ENCODE data around the gene MYO15B.
A peak's percentile ranks its signal among the peaks of the same experiment; 100 is the strongest.

Gene MYO15B

GRCh38 chr17:75665981-75666380, 78.4 kb downstream of the MYO15B start:
- DNase-seq (ENCODE audit: low read depth), result no peak

GRCh38 chr17:75666959-75667790, 79.6 kb downstream of the MYO15B start, which contains the start of the genes RECQL5 and SAP30BP:
Gene RECQL5 (minus strand): TSS chr17:75667154. CDS start chr17:75666557, 597 bp downstream.
Gene SAP30BP (plus strand): TSS chr17:75667338. CDS start chr17:75667373, 35 bp downstream.
- peak; percentile 100 for DNase-seq (ENCODE audit: low read depth)

GRCh38 chr17:75667825-75668224, 80.2 kb downstream of the MYO15B start:
- DNase-seq (ENCODE audit: low read depth), result no peak

GRCh38 chr17:75668489-75668888, 80.9 kb downstream of the MYO15B start:
- no peak for DNase-seq (ENCODE audit: low read depth)

- DNase-seq (ENCODE audit: low read depth), result no peak
Observed at GRCh38 chr17:75670868-75671267, 83.3 kb downstream of the MYO15B start.

GRCh38 chr17:75672011-75672410, 84.4 kb downstream of the MYO15B start:
- DNase-seq (ENCODE audit: low read depth), result no peak

GRCh38 chr17:75673487-75673886, 85.9 kb downstream of the MYO15B start:
- peak; percentile 64 for DNase-seq (ENCODE audit: low read depth)

All from ELR (cell line).